ENCODE results near the gene CYBA. TPM values are rescaled to one million over a fixed set of nuclear protein-coding genes. Genes with fewer than 3 reads are reported as not detected.

CYBA gene
- total RNA-seq, 1 donor from 2014 or later, result 116 TPM

GRCh38 chr16:88688013-88688778, 37.3 kb upstream of the CYBA start:
- H3K36me3 Mint-ChIP-seq, result no peaks in the 10 kb centered on the region
- TF ChIP-seq, protein P1, sequence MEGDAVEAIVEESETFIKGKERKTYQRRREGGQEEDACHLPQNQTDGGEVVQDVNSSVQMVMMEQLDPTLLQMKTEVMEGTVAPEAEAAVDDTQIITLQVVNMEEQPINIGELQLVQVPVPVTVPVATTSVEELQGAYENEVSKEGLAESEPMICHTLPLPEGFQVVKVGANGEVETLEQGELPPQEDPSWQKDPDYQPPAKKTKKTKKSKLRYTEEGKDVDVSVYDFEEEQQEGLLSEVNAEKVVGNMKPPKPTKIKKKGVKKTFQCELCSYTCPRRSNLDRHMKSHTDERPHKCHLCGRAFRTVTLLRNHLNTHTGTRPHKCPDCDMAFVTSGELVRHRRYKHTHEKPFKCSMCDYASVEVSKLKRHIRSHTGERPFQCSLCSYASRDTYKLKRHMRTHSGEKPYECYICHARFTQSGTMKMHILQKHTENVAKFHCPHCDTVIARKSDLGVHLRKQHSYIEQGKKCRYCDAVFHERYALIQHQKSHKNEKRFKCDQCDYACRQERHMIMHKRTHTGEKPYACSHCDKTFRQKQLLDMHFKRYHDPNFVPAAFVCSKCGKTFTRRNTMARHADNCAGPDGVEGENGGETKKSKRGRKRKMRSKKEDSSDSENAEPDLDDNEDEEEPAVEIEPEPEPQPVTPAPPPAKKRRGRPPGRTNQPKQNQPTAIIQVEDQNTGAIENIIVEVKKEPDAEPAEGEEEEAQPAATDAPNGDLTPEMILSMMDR (IDR thresholded peaks at IDR 0.05; ENCODE audit: unreplicated experiment), result no peak
- DNase-seq (ENCODE audit: low spot score in 2 of 2, unreplicated experiment in 2 of 2), result peak in 1 of 2 experiments; percentile 67
- peaks cover 61% of the 10 kb centered on the region for H3K27me3 Mint-ChIP-seq (ENCODE audit: low read depth)
- H3K9me3 Mint-ChIP-seq, result no peaks in the 10 kb centered on the region
- H3K27ac Mint-ChIP-seq, result no peak overlapping the region
- peak overlapping the region; percentile 17 for H3K4me3 Mint-ChIP-seq
- H3K4me1 Mint-ChIP-seq, result peaks cover 9% of the 10 kb centered on the region

DNA sequence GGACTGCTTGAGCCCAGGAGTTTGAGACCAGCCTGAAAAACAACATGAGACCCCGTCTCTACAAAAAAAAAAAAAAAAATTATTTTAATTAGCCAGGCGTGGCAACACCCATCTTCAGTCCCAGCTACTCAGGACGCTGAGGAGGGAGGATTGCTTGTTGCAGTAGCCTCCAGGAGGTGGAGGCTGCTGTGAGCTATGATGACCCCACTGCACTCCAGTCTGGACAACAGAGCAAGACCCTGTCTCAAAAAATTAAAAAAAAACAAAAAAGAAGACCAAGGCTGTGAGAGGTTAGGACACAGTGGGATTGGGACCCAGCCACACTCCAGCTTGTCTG, 36.8 kb upstream of the CYBA start:
- TF ChIP-seq, protein P1 (IDR thresholded peaks at IDR 0.05; ENCODE audit: unreplicated experiment), result no peak
- peaks cover 9% of the 10 kb centered on the region for H3K4me1 Mint-ChIP-seq
- H3K4me3 Mint-ChIP-seq, result peak overlapping the region; percentile 17
- no peak overlapping the region for H3K27ac Mint-ChIP-seq
- no peaks in the 10 kb centered on the region for H3K36me3 Mint-ChIP-seq
- H3K27me3 Mint-ChIP-seq (ENCODE audit: low read depth), result peaks cover 63% of the 10 kb centered on the region
- no peak for DNase-seq (ENCODE audit: low spot score in 2 of 2, unreplicated experiment in 2 of 2)
- no peaks in the 10 kb centered on the region for H3K9me3 Mint-ChIP-seq

DNA sequence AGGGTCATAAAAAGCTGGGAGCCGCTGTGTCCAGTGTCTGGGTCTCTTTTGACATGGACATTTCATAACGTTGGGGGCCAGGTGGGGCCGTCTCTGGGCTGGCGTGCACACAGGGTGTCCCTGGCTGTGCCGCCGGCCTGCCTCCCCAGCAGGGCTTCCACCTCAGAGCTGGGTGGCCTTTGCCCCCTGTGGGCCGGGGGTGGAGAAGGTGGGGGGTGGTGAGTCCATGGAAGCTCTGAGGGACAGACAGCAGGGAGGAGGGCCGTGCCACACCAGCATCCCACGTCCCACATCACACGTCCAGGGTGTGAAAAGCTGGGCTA, 36.4 kb upstream of the CYBA start:
- no peaks in the 10 kb centered on the region for H3K9me3 Mint-ChIP-seq
- peaks cover 66% of the 10 kb centered on the region for H3K27me3 Mint-ChIP-seq (ENCODE audit: low read depth)
- H3K4me3 Mint-ChIP-seq, result no peak overlapping the region
- H3K4me1 Mint-ChIP-seq, result peaks cover 9% of the 10 kb centered on the region
- H3K27ac Mint-ChIP-seq, result no peak overlapping the region
- DNase-seq (ENCODE audit: low spot score in 2 of 2, unreplicated experiment in 2 of 2), result no peak
- TF ChIP-seq, protein P1 (IDR thresholded peaks at IDR 0.05; ENCODE audit: unreplicated experiment), result no peak
- H3K36me3 Mint-ChIP-seq, result no peaks in the 10 kb centered on the region

- peak within 1 kb of the TSS; percentile 66 for H3K4me3 Mint-ChIP-seq
- DNase-seq (ENCODE audit: low spot score in 2 of 2, unreplicated experiment in 2 of 2), result peak; percentile 67 to 82
Measured at GRCh38 chr16:88686439-88687253, 35.8 kb upstream of the CYBA start, which contains the start of gene SNAI3. Gene SNAI3, minus strand, starts transcription at chr16:88686507. Its CDS starts 101 bp downstream, at chr16:88686406.

DNA sequence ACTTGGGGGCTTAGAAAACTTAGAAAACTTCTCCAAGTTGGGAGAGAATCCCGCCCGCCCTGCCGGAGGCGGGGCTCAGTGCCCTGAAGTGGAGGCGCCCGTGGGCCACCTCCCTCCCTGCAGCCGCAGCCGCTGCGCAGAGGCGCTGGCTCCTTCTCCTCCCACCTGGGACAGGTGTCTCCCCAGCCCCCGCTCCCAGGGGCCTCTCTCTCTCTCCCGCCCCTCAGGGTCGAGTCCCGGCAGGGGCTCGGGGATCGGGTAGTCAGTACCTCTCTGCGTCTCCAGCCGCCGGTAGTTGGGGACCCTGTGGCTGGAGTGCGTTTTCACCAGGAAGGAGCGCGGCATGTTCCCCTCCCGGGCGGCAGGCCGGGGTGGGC, 35.2 kb upstream of the CYBA start:
- peaks cover 9% of the 10 kb centered on the region for H3K4me1 Mint-ChIP-seq
- no peaks in the 10 kb centered on the region for H3K36me3 Mint-ChIP-seq
- no peak overlapping the region for H3K27ac Mint-ChIP-seq
- TF ChIP-seq, protein P1 (IDR thresholded peaks at IDR 0.05; ENCODE audit: unreplicated experiment), result no peak
- H3K27me3 Mint-ChIP-seq (ENCODE audit: low read depth), result peaks cover 75% of the 10 kb centered on the region
- H3K9me3 Mint-ChIP-seq, result no peaks in the 10 kb centered on the region
- peak in 1 of 2 experiments; percentile 56 for DNase-seq (ENCODE audit: low spot score in 2 of 2, unreplicated experiment in 2 of 2)
- peak overlapping the region; percentile 66 for H3K4me3 Mint-ChIP-seq

More at GRCh38 chr16:88686439-88687253, 35.8 kb upstream of the CYBA start, which contains the start of gene SNAI3:
- Mint-ChIP-seq H3K36me3 (no peaks in the 10 kb centered on the region), H3K27ac (no peak within 1 kb of the TSS), H3K9me3 (no peaks in the 10 kb centered on the region), H3K4me1 (peaks cover 9% of the 10 kb centered on the region), H3K27me3 (ENCODE audit: low read depth) (peaks cover 72% of the 10 kb centered on the region)
- TF ChIP-seq, protein P1 (IDR thresholded peaks at IDR 0.05; ENCODE audit: unreplicated experiment), result no peak
